PC-3 (cell line): ENCODE results near the gene CCNK.

Source experiments
- EZH2 ChIP-seq: fragments of 300-600 bp; sonication (generic); IDR thresholded peaks from one replicate; pipeline ENCODE4 v1.6.1; 2017; ENCODE audit warnings: antibody characterized with exemption, mild to moderate bottlenecking, low read length; ENCODE audit not compliant: unreplicated experiment
- EZH2phosphoT487 ChIP-seq: fragments of 300-600 bp; sonication (generic); IDR thresholded peaks from 2 replicates; pipeline ENCODE4 v1.6.1; 2018; ENCODE audit warnings: mild to moderate bottlenecking, antibody characterized with exemption, low read length, borderline replicate concordance
- TF ChIP-seq, protein P1 (sequence below): fragments of 300-600 bp; sonication (generic); conservative IDR thresholded peaks from 2 replicates; pipeline ENCODE4 v1.5.1; 2017; ENCODE audit warnings: antibody characterized with exemption, low read depth, mild to moderate bottlenecking, low read length

DNA sequence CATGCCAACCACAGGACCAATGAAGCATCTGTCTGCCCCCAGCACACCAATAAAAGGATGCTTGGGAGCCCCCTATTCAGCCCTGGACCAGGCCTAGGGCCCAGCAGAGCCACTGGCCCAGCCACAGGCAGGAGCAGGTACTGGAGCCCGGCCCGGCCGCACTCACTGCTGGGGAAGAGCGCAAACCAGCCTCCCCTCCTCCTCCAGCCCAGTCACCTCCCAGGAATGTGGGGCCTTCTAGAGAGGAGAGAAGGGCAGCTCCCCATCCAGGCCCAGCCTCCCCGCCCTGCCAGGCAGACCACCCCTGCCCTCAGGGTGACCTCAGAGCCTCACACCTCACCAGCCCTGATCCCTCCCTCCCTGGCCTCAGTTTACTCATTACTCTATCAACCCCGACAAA, 56.2 kb downstream of the CCNK start:
- TF ChIP-seq, protein P1, sequence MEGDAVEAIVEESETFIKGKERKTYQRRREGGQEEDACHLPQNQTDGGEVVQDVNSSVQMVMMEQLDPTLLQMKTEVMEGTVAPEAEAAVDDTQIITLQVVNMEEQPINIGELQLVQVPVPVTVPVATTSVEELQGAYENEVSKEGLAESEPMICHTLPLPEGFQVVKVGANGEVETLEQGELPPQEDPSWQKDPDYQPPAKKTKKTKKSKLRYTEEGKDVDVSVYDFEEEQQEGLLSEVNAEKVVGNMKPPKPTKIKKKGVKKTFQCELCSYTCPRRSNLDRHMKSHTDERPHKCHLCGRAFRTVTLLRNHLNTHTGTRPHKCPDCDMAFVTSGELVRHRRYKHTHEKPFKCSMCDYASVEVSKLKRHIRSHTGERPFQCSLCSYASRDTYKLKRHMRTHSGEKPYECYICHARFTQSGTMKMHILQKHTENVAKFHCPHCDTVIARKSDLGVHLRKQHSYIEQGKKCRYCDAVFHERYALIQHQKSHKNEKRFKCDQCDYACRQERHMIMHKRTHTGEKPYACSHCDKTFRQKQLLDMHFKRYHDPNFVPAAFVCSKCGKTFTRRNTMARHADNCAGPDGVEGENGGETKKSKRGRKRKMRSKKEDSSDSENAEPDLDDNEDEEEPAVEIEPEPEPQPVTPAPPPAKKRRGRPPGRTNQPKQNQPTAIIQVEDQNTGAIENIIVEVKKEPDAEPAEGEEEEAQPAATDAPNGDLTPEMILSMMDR, result no peak
- TF ChIP-seq EZH2 (no peak), EZH2phosphoT487 (no peak)
